OCI-M2 (cell line): Measurements from ENCODE around the gene WDSUB1.

Source experiments
- DNase-seq: peaks from one replicate; lab custom pipeline; 2025; ENCODE audit not compliant: unreplicated experiment; lab: John Stamatoyannopoulos, UW

Gene WDSUB1

GRCh38 chr2:159266554-159266953 lies 19.9 kb downstream of the WDSUB1 start:
- DNase-seq, result no peak

DNA sequence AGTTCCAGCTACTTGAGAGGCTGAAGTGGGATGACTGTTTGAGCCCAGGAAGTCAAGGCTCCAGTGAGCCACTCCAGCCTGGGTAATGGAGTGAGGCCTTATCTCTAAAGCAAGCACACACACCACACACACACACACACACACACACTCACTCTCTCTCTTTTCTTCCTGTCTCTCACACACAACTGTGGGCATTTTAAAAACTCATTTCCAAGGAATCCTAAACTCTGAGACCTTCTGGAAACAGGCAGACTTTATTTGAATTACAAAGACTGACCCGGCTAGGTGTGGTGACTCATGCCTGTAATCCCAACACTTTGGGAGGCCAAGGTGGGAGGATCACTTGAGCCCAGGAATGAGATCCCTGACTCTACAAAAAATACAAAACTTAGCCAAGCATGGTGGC lies 21.3 kb downstream of the WDSUB1 start:
- no peak for DNase-seq

DNA sequence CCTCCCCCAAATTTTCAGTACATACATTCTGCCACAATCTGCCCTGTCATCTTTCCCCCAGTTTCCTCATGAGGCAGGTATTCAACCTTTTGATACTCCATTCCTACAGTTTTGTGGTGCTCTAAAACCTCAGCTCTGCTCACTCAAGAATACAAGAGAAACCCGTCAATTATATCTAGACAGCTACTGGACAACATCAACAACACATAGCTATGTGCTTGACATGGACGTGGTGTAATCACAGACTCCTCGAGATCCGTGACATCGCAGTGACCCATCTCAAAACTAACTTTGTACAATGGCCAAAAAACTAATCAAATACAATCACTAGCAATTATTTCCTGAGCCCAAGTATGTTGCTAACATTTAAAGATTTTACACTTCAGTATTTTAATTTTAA lies 23.6 kb downstream of the WDSUB1 start:
- no peak for DNase-seq

DNA sequence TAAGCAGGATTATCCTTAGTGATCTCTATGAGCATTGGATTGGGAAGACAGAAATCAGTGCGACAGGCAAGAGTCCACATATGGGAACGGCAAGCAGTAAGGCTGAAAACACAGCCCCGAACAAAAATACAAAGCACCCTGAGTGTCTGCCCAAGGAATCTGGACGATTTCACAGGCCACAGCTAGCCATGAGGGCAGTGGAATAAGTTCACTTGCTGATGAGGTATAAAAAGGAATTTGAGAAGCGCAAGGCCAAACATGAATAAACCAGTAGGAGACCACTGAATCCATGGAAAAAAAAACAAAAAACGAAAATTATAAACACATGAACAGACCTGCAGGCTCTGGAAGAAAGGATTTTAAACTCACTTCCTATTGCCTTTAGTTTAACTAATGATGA lies 24.3 kb downstream of the WDSUB1 start:
- no peak for DNase-seq

GRCh38 chr2:159256159-159256558 lies 30.3 kb downstream of the WDSUB1 start:
- DNase-seq, result no peak

GRCh38 chr2:159252905-159253304 lies 33.6 kb downstream of the WDSUB1 start:
- no peak for DNase-seq

GRCh38 chr2:159251296-159252173 lies 35.0 kb downstream of the WDSUB1 start:
- no peak for DNase-seq

GRCh38 chr2:159249990-159250715 lies 36.4 kb downstream of the WDSUB1 start:
- DNase-seq, result no peak

DNA sequence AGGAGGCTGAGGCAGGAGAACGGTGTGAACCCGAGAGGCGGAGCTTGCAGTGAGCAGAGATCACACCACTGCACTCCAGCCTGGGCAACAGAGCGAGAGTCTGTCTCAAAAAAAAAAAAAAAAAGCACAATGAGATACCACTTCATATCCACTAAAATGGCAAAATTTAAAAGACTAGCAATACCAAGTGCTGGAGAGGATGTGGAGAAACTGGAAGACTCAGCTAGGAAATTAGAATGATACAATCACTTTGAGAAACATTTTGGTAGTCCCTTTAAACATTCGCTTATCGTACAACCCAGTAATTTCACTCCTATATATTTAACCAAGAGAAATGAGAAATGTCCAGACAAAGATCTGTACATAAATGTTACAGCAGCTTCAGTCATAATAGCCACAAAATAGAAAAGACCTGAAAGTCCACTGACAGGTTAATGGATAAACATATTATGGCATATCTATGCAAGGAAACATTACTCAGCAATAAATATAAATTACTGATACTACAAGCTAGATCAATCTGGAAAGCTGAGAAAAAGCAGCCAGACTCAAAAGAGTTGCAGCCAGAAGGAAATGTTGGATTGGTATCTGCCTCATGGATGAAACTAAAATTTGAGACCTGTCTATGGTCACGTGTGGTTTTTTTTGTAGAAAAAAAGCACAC lies 40.0 kb downstream of the WDSUB1 start:
- no peak for DNase-seq

GRCh38 chr2:159243529-159243928 lies 43.0 kb downstream of the WDSUB1 start:
- DNase-seq, result no peak

DNA sequence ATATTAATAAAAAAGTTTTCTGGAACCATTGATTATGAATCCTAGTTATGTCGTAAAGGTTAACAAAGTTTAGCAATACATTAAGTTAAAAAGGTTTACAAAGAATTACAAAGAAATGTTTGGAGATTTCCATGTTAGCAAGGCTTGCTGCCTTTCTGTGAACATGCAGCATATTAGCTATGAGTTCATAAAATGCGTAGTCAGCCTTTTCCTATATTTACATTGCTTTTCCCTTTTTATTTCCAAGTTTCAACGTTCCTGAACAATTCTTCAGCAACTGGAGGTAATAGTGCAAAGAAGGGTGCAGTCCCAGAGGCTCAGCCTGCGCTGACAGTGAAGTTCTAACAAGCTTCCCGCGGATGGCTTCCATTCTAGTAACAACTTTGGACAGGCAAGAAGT lies 51.6 kb downstream of the WDSUB1 start:
- no peak for DNase-seq

DNA sequence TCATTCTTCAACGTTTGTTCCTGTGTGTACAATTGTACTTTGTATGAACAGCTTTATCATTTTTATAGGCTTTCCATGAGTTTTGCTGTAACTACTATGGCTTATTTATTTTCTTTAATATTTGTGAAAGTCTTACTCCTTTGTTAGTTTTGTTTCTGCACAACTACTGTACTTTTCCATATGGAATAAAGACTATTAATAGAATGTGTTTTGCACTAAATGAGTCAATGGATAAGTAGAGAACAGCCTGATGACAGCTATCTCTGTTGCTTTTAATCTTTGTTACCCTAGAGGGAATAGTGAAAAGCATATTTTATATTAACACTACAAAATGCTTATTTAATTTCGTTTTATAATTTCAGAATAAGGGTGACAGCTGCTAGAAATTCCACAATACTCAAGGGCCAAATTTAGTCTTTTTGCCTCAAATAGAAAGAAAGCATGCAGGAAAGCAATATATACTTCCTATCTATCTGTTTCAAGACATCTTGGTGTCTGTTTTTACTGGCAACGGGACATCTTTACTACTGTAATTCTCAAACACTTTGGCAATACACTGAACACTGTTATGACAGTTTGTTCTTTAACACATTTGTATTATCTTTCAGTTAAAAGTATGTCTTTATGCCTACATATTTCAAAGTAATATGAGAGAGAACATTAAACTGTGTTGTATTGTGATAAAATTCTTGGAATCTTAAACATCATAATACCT lies 53.9 kb downstream of the WDSUB1 start:
- no peak for DNase-seq

GRCh38 chr2:159230145-159230877 lies 56.2 kb downstream of the WDSUB1 start:
- no peak for DNase-seq

- DNase-seq, result no peak
Measured at GRCh38 chr2:159229476-159230144, 56.9 kb downstream of the WDSUB1 start.

- DNase-seq, result no peak
Measured at GRCh38 chr2:159228081-159228581, 58.4 kb downstream of the WDSUB1 start.

GRCh38 chr2:159227467-159227866 lies 59.0 kb downstream of the WDSUB1 start:
- no peak for DNase-seq

DNA sequence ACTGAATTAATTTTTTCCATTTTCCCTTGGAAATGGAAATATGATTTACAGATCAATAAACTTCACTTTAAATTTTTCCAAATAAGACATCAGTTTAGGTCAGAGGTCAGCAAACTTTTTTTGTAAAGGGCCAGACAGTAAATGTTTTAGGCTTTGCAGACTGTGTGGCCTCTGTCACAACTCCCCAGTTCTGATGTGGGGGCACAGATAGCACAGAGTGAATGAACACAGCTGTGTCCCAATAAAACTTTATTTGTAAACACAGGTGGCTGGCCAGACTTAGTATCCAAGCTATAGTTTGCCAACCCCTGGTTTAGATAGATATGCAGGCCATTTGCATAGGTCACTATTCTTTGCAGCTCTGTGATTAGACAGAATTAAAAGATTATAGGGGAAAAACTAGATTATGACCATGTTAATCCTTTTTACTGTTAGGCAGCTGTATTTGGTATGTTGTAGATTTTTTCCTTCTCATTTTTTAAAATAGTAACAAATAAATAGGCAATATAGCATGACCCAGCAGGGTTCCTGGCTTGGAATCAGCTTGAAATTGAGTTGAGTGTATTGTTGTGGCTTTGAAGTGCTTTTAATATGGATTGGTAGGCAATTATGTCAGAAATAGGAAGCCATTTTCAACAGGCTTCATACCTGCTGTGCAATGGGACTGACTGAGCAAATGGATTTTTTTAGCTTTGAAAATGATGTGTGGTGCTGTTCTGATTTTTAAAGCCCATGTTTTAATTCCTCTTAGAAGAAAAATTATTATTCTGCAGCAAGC lies 59.7 kb downstream of the WDSUB1 start:
- no peak for DNase-seq

- no peak for DNase-seq
Measured at GRCh38 chr2:159226059-159226461, 60.4 kb downstream of the WDSUB1 start.
